ENCODE results near the gene PRKCH. TPM values are rescaled to one million over a fixed set of nuclear protein-coding genes. Genes with fewer than 3 reads are reported as not detected.

PRKCH gene
- total and polyA plus RNA-seq, 2 experiments from 2014 or later = 7.1 to 11.2 TPM

DNA sequence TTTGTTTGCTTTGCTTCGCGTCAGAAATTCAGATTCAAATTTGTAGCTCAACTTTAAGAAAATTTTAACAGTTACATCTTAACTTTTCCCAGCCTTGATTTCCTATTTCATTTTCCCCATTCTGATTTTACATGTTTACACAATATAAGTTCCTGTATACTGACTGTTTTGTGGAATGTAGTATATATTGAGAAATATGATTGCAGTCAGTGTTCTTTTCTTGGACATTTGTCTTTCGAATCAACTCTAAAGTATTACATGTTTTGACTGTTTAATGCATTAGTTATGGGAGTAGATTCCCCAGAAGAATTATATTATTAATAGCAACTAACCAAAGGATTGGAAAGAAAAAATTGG, 48.1 kb downstream of the PRKCH start:
- H3K9me3 ChIP-seq (ENCODE audit: low read depth) = no peaks in the 10 kb centered on the region
- H3K27me3 ChIP-seq = no peaks in the 10 kb centered on the region
- TF ChIP-seq EZH2phosphoT487 (IDR thresholded peaks at IDR 0.05; ENCODE audit: low read depth, severe bottlenecking, unreplicated experiment) = no peak
- TF ChIP-seq, protein P1, sequence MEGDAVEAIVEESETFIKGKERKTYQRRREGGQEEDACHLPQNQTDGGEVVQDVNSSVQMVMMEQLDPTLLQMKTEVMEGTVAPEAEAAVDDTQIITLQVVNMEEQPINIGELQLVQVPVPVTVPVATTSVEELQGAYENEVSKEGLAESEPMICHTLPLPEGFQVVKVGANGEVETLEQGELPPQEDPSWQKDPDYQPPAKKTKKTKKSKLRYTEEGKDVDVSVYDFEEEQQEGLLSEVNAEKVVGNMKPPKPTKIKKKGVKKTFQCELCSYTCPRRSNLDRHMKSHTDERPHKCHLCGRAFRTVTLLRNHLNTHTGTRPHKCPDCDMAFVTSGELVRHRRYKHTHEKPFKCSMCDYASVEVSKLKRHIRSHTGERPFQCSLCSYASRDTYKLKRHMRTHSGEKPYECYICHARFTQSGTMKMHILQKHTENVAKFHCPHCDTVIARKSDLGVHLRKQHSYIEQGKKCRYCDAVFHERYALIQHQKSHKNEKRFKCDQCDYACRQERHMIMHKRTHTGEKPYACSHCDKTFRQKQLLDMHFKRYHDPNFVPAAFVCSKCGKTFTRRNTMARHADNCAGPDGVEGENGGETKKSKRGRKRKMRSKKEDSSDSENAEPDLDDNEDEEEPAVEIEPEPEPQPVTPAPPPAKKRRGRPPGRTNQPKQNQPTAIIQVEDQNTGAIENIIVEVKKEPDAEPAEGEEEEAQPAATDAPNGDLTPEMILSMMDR (IDR thresholded peaks at IDR 0.05; ENCODE audit: poor library complexity) = no peak
- no peak for TF ChIP-seq EZH2 (IDR thresholded peaks at IDR 0.05; ENCODE audit: borderline replicate concordance)
- 90% methylated on average over 3 of the region's 3 CpGs for WGBS (ENCODE audit: low lambda C conversion rate, missing lambda C conversion rate)
- no peak overlapping the region for H3K4me3 ChIP-seq
- no peak overlapping the region for H2AFZ ChIP-seq
- no peak for DNase-seq (ENCODE audit: low spot score)
- H3K4me2 ChIP-seq = no peak overlapping the region
- H3K27ac ChIP-seq = no peak overlapping the region
- H3K9me2 ChIP-seq (replicated peaks; ENCODE audit: insufficient read depth) = no peaks in the 10 kb centered on the region
- no peaks in the 10 kb centered on the region for H3K4me1 ChIP-seq (ENCODE audit: insufficient read depth)
- no peaks in the 10 kb centered on the region for H4K20me1 ChIP-seq (ENCODE audit: insufficient read depth, poor library complexity, severe bottlenecking)
- H3K79me2 ChIP-seq = no peaks in the 10 kb centered on the region
- no peaks in the 10 kb centered on the region for H3K36me3 ChIP-seq (replicated peaks; ENCODE audit: insufficient read depth, low read depth)

DNA sequence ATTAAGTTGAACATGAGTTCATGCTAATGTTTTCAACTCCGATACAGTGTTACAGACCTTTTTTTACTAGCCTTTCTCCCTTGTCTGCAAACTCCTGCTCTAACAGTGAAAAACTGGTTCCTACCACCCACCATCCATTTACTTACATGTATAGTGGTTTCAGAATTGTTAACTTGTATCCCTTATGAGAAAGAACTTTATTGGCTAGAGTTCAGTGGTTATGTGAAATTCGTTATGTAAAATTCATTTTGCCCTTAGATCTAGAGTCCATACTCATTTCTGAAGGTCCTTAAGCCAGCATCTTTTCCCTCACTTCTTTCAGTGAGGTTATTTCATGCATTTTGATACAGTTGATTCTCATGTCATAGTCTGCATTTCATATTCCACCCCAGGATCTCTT, 51.0 kb downstream of the PRKCH start:
- TF ChIP-seq EZH2 (IDR thresholded peaks at IDR 0.05; ENCODE audit: borderline replicate concordance) = no peak
- TF ChIP-seq, protein P1 (IDR thresholded peaks at IDR 0.05; ENCODE audit: poor library complexity) = no peak
- TF ChIP-seq EZH2phosphoT487 (IDR thresholded peaks at IDR 0.05; ENCODE audit: low read depth, severe bottlenecking, unreplicated experiment) = no peak
- Histone ChIP-seq H3K36me3 (replicated peaks; ENCODE audit: insufficient read depth, low read depth) (no peaks in the 10 kb centered on the region), H2AFZ (no peak overlapping the region), H3K9me2 (replicated peaks; ENCODE audit: insufficient read depth) (no peaks in the 10 kb centered on the region), H3K9me3 (ENCODE audit: low read depth) (no peaks in the 10 kb centered on the region), H3K4me3 (no peak overlapping the region), H3K27me3 (no peaks in the 10 kb centered on the region), H3K4me2 (no peak overlapping the region), H4K20me1 (ENCODE audit: insufficient read depth, poor library complexity, severe bottlenecking) (no peaks in the 10 kb centered on the region), H3K4me1 (ENCODE audit: insufficient read depth) (no peaks in the 10 kb centered on the region), H3K27ac (no peak overlapping the region), H3K79me2 (no peaks in the 10 kb centered on the region)
- no peak for DNase-seq (ENCODE audit: low spot score)
- 91% methylated on average over 2 of the region's 2 CpGs for WGBS (ENCODE audit: low lambda C conversion rate, missing lambda C conversion rate)

DNA sequence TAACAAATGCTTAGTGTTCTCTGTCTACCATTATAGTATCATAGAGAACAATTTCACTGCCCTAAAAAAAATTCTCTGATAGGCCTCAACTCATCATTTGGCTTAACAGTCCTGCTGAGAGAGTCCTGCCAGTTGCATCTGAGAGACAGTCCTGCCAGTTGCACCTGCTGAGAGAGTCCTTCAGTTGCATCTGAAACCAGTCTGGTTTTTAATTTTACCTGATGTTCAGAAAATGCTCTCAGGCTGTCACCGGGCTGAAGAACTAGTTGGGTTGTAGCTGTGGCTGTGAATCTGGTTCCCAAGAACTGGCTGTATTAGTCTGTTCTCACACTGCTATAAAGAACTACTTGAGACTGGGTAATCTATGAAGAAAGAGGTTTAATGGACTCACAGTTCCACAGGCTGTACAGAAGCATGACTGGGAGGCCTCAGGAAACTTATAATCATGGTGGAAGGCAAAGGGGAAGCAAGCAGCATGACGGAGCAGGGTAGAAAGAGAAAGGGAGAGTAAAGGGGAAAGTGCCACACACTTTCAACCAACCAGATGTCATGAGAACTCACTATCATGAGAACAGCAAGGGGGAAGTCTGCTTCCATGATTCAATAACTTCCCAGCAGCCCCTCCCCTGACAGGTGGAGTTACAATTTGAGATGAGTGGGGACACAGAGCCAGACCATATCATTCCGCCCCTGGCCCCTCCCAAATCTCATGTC, 51.6 kb downstream of the PRKCH start:
- Histone ChIP-seq H3K27ac (no peak overlapping the region), H2AFZ (no peak overlapping the region), H3K4me1 (ENCODE audit: insufficient read depth) (no peaks in the 10 kb centered on the region), H3K4me3 (no peak overlapping the region), H3K27me3 (no peaks in the 10 kb centered on the region), H3K79me2 (no peaks in the 10 kb centered on the region), H3K4me2 (no peak overlapping the region), H3K36me3 (replicated peaks; ENCODE audit: insufficient read depth, low read depth) (no peaks in the 10 kb centered on the region), H3K9me2 (replicated peaks; ENCODE audit: insufficient read depth) (no peaks in the 10 kb centered on the region), H4K20me1 (ENCODE audit: insufficient read depth, poor library complexity, severe bottlenecking) (no peaks in the 10 kb centered on the region), H3K9me3 (ENCODE audit: low read depth) (no peaks in the 10 kb centered on the region)
- DNase-seq (ENCODE audit: low spot score) = no peak
- no peak for TF ChIP-seq EZH2 (IDR thresholded peaks at IDR 0.05; ENCODE audit: borderline replicate concordance)
- no peak for TF ChIP-seq EZH2phosphoT487 (IDR thresholded peaks at IDR 0.05; ENCODE audit: low read depth, severe bottlenecking, unreplicated experiment)
- TF ChIP-seq, protein P1 (IDR thresholded peaks at IDR 0.05; ENCODE audit: poor library complexity) = no peak
- 97% methylated on average over 3 of the region's 3 CpGs for WGBS (ENCODE audit: low lambda C conversion rate, missing lambda C conversion rate)

Data from hepatocyte (in vitro differentiated cells).